ENCODE measurements around the gene JOSD1.

The JOSD1 gene

DNA sequence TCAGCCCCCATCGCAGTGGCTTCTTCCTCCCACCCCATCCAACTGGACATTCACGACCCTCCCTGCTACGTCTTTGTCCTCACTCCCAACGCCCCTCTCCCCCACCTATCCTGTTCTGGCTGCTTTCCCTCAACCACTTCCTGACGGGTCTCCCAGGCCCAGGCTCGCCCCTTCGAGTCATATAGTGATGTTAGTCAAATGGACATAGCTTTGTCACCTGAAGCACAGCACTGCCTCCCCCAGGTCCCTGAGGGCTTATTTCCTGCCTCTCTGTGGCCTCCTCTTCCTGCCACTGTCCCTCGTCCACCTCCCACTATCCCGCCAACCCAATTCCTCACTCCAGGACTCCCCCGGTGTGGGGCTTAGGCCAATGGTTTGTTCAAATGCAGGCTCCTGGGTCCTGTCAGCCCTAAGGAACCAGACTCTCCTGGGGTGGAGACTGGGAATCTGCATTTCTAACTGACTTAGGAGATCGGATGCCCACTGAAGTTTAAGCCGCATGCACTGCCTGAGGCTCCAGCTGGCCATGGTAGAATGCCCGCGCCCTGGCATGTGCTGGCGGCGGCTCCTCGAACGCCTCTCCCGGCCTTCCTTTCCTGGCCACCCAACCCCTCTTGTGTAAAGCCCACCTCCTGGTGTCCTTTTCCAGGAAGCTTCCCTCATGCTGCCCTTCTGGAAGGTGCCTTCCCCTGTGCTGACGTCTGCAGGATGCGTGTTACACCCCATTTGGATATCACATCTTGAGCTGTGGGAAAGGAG, 36.7 kb upstream of the JOSD1 start:
- Mint-ChIP-seq H3K4me3 (no peak overlapping the region), H3K36me3 (ENCODE audit: low read depth) (peaks cover 100% of the 10 kb centered on the region), H3K9me3 (no peaks in the 10 kb centered on the region), H3K27ac (peak overlapping the region; percentile 32), H3K27me3 (no peaks in the 10 kb centered on the region), H3K4me1 (ENCODE audit: low read depth) (peaks cover 9% of the 10 kb centered on the region)
- intact Hi-C loops (cut with micrococcal nuclease), result no loop called here

DNA sequence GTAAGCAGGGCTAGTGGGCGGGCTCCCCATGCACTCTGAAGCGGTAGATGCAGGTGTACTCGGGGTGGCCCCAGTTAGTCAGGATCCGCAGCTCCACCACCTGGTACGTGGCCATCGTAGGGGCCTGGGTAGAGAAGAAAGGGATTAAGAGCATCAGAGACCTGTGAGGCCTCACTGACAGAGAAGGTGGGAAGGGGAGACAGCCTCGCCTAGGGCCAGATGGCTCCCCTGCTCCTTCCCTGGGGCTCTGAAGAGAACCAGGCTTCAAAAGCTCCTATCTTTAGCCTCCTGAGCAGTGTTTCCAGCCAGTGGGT, 35.5 kb upstream of the JOSD1 start:
- intact Hi-C loops (cut with micrococcal nuclease), result no loop called here
- Mint-ChIP-seq H3K27ac (no peak overlapping the region), H3K9me3 (no peaks in the 10 kb centered on the region), H3K27me3 (no peaks in the 10 kb centered on the region), H3K4me3 (no peak overlapping the region), H3K36me3 (ENCODE audit: low read depth) (peaks cover 100% of the 10 kb centered on the region), H3K4me1 (ENCODE audit: low read depth) (peaks cover 9% of the 10 kb centered on the region)

DNA sequence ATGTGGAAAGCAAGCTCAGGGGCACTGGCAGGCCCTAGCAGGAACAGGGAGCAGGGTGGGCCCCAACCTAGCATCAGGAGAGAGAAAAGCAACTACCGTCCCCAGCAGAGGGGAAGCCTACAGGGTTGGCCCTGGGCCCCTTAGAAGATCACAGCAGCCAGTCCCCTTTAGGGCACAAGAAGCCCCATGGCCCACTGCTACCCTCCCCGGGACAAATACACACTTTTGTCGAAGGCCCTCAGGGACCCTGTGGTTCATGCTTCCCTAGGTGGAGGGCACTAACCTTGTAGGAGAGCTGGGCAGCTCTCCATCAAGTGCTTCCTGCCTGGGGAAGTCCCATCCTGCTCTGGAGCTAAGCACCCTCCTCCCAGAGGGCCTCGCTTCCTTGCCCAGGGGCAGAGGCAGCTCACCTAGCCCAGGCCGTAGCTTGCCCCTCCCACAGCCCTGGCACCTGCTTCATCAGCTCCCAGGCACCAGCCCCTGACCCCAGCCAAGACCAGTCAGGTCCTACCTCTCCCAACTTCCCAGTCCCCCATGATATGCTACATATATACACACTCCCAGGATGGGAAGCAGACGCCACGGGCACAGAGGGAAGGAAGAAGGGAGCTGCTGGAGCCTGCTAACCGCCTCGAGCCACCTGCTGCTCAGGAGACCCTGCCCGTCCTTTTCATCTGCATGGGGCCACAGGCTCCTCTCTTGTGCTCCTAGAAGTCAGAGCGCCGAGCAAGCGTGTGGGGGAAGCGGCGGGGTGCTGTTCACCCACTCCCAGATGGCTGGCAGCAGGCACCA, 34.9 kb upstream of the JOSD1 start:
- no peak overlapping the region for H3K4me3 Mint-ChIP-seq
- peaks cover 100% of the 10 kb centered on the region for H3K36me3 Mint-ChIP-seq (ENCODE audit: low read depth)
- H3K27ac Mint-ChIP-seq, result no peak overlapping the region
- intact Hi-C loops (cut with micrococcal nuclease), result no loop called here
- peaks cover 9% of the 10 kb centered on the region for H3K4me1 Mint-ChIP-seq (ENCODE audit: low read depth)
- no peaks in the 10 kb centered on the region for H3K9me3 Mint-ChIP-seq
- H3K27me3 Mint-ChIP-seq, result no peaks in the 10 kb centered on the region

DNA sequence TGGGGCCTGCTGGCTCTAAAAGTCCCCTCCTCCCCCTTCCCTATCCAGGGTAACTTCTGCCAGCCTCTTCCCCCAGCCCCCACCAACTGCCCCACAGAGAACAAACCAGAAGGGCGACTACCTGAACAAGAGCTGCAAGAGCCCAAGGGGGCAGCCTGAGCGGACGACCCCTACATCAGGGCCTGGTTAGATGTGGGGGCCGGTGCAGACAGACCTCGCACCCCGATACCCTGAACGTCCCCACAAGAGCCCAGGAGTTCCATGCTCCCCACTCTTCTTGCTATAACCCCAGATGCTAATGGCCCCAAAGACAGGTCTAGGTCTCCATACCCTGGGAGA, 34.4 kb upstream of the JOSD1 start:
- Mint-ChIP-seq H3K4me1 (ENCODE audit: low read depth) (peaks cover 9% of the 10 kb centered on the region), H3K9me3 (no peaks in the 10 kb centered on the region), H3K36me3 (ENCODE audit: low read depth) (peaks cover 100% of the 10 kb centered on the region), H3K27ac (no peak overlapping the region), H3K27me3 (no peaks in the 10 kb centered on the region), H3K4me3 (no peak overlapping the region)
- intact Hi-C loops (cut with micrococcal nuclease), result no loop called here

DNA sequence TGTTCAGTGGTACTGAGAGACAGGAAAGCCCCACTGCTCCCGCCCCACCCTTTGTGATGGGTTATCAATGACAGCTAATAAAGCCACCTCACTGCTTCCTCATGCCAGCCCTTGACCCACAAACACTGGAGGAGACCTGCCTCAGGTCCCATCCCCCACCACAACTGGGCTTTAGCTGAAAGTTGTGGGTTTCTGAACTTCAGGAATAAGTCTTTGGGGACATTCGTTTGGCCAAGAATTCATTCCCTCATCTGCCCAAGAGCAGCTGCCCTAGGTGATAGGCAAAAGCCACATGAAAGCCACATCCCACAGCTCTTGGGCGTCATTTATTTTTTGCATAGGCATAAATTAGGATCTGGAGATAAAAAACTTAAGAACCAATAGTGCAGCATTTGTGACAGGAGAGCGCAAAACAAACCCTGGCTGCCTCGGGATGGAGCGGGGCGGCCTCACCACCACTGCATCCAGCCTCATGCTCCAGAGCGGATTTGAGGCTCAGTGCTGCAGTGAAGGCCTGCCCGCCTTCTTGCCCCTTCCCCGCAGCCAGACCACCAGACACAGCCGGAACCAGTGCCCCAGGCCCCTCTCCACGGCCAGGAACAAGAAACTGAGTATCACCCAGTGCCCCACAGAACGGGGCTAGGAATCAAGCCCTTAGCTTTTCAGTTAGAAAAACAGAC, 33.8 kb upstream of the JOSD1 start:
- Mint-ChIP-seq H3K4me3 (no peak overlapping the region), H3K27me3 (no peaks in the 10 kb centered on the region), H3K36me3 (ENCODE audit: low read depth) (peaks cover 100% of the 10 kb centered on the region), H3K9me3 (no peaks in the 10 kb centered on the region), H3K27ac (no peak overlapping the region), H3K4me1 (ENCODE audit: low read depth) (peaks cover 9% of the 10 kb centered on the region)
- intact Hi-C loops (cut with micrococcal nuclease), result no loop called here

DNA sequence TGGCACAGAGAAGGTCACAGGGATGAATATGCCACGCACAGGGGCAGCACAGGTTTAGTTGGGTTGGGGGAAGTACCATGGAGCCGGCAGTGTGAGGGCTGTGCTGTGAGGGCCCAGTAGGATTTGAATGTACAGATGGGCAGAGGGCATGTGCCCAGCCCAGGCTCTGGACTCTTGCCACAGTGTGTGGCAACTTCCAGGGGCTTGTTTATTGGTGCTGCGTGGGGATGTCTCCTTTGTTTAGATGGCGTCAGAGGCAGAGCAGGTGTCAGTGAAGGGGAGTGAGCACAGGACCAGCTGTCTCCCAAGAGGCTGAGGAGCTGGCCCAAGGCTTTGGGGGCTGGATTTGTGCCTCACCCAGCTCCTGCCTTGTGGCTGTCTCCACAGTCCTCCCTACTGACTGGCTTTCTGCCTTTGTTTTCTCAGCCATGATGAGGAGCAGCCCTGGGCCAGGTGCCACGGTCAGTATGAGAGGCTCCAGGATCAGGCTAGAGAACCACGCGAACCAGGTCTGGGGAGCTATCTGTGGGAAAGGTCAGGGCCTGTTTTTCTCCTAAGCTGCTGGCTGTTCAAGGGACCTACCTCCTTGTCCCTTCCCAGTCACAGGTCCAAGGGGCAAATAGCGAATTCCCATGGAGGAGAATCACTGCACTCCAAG, 33.1 kb upstream of the JOSD1 start:
- Mint-ChIP-seq H3K27ac (no peak overlapping the region), H3K9me3 (no peaks in the 10 kb centered on the region), H3K4me3 (no peak overlapping the region), H3K4me1 (ENCODE audit: low read depth) (peaks cover 9% of the 10 kb centered on the region), H3K36me3 (ENCODE audit: low read depth) (peaks cover 100% of the 10 kb centered on the region), H3K27me3 (no peaks in the 10 kb centered on the region)
- intact Hi-C loops (cut with micrococcal nuclease), result no loop called here

DNA sequence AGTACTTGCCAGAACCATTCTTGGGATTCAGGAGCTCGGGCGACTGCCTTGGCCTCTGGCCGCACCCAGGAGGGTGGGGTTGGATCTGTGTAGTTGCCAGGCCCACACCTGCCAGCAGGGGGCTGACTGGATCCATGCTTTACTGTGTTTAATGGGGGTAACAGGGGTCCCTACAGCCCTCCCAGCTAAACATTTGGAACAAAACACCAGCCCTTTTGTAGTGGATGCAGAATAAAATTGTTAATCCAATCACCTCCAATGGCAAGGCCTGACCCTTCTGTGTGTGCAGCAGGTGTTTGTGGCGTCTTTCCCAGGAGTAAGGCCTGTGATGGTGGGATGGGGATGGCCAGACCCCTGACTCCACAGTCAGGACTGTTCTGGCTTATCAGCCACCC, 32.6 kb upstream of the JOSD1 start:
- Mint-ChIP-seq H3K36me3 (ENCODE audit: low read depth) (peaks cover 100% of the 10 kb centered on the region), H3K27me3 (no peaks in the 10 kb centered on the region)

DNA sequence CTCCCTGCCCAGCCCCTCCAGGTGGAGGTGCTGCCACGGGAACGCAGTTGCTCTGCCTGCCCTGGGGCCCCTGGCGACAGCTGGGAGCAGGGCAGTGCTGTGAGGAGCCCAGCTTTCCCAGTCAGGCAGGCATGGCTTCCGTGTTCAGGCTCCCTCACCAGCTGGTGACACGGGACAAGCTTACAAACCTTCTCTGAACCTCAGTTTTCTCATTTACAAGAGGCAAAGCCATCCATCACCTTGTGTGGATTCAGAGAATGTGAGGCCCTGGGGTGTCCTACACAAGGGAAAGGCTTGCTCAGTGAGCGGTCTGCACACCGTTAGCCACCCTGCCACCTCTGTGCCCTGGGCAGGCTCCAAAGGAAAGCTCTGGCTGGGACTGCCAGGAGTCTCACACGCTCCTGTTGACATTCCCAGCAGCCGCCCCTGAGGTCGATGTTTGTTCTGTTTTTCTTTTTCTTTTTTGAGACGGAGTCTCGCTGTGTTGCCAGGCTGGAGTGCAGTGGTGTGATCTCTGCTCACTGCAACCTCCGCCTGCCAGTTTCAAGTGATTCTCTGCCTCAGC, 31.6 kb upstream of the JOSD1 start:
- intact Hi-C loops (cut with micrococcal nuclease), result no loop called here
- peaks cover 9% of the 10 kb centered on the region for H3K4me1 Mint-ChIP-seq (ENCODE audit: low read depth)
- no peaks in the 10 kb centered on the region for H3K9me3 Mint-ChIP-seq
- no peaks in the 10 kb centered on the region for H3K27me3 Mint-ChIP-seq
- H3K27ac Mint-ChIP-seq, result no peak overlapping the region
- H3K36me3 Mint-ChIP-seq (ENCODE audit: low read depth), result peaks cover 100% of the 10 kb centered on the region
- H3K4me3 Mint-ChIP-seq, result no peak overlapping the region

More for the DNA sequence above, 32.6 kb upstream of the JOSD1 start:
- Mint-ChIP-seq H3K4me1 (ENCODE audit: low read depth) (peaks cover 9% of the 10 kb centered on the region), H3K4me3 (no peak overlapping the region), H3K27ac (no peak overlapping the region), H3K9me3 (no peaks in the 10 kb centered on the region)
- intact Hi-C loops (cut with micrococcal nuclease), result no loop called here

DNA sequence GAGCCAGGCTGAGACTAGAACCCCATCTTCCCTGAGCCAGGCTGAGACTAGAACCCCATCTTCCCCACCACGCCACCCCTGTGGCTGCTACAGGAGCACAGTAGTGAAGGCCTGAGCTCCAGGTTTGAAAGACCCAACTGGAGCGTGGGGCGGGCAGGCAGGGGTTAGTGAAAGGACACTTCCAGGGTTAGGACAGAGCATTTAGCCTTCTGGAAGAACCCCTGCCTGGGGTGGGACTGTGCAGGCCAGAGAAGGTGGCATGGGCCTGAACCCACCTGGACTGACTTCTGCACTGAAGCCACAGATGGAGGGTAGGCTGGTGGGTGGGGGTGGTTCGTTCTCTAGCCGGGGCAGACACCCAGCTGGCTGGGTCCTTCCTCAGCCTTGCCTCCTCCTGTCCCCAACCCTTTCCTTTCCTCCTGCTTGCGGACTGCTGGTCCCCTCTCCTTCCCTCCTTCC, 31.0 kb upstream of the JOSD1 start:
- no peaks in the 10 kb centered on the region for H3K27me3 Mint-ChIP-seq
- H3K36me3 Mint-ChIP-seq (ENCODE audit: low read depth), result peaks cover 100% of the 10 kb centered on the region
- H3K4me3 Mint-ChIP-seq, result no peak overlapping the region
- intact Hi-C loops (cut with micrococcal nuclease), result no loop called here
- peaks cover 9% of the 10 kb centered on the region for H3K4me1 Mint-ChIP-seq (ENCODE audit: low read depth)
- no peak overlapping the region for H3K27ac Mint-ChIP-seq
- H3K9me3 Mint-ChIP-seq, result no peaks in the 10 kb centered on the region

DNA sequence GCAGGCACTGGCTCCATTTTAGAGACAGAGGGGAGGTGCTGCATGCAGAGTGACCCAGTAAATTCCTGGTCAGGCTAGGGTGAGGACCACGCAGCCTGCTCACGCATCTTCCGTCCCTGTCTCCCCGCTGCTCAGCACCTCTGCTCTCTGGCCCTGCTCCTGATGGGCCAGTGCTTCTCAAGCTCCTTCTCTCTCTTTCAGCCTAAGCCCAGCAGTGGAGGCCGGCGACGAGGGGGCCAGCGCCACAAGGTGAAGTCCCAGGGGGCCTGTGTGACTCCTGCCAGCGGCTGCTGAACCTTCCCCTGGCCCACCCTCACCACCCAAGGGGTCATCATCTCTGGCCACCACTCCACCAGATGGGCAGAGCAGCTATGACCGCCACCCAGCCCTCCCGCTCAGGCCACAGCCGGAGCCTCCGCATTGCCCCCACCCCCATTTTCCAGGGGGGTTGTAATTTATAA, 29.7 kb upstream of the JOSD1 start:
- Mint-ChIP-seq H3K9me3 (no peaks in the 10 kb centered on the region), H3K27ac (no peak overlapping the region), H3K36me3 (ENCODE audit: low read depth) (peaks cover 100% of the 10 kb centered on the region), H3K4me3 (no peak overlapping the region), H3K27me3 (no peaks in the 10 kb centered on the region), H3K4me1 (ENCODE audit: low read depth) (peaks cover 9% of the 10 kb centered on the region)
- intact Hi-C loops (cut with micrococcal nuclease), result no loop called here

DNA sequence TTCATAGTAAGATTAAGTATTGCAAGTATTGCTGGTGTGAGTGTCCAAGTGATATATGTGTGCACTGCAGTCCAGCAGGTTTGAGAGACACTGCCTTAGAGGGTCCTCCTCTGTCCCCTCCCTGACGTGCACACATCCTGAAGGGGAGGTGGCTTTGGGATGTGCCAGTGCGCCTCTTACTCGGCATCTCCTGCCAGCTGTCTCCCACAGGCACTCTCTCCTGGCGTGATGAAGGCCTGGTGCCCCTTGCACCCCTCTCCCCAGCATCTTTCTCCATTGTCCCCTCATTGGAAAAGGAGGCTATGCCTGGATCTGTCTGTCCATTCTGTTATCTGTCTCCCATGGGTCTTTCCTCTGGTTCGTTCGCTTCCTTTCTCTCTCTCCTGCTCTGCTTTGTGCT, 29.2 kb upstream of the JOSD1 start:
- Mint-ChIP-seq H3K9me3 (no peaks in the 10 kb centered on the region), H3K4me1 (ENCODE audit: low read depth) (peaks cover 9% of the 10 kb centered on the region), H3K27me3 (no peaks in the 10 kb centered on the region), H3K27ac (no peak overlapping the region), H3K4me3 (no peak overlapping the region), H3K36me3 (ENCODE audit: low read depth) (peaks cover 100% of the 10 kb centered on the region)
- intact Hi-C loops (cut with micrococcal nuclease), result no loop called here

DNA sequence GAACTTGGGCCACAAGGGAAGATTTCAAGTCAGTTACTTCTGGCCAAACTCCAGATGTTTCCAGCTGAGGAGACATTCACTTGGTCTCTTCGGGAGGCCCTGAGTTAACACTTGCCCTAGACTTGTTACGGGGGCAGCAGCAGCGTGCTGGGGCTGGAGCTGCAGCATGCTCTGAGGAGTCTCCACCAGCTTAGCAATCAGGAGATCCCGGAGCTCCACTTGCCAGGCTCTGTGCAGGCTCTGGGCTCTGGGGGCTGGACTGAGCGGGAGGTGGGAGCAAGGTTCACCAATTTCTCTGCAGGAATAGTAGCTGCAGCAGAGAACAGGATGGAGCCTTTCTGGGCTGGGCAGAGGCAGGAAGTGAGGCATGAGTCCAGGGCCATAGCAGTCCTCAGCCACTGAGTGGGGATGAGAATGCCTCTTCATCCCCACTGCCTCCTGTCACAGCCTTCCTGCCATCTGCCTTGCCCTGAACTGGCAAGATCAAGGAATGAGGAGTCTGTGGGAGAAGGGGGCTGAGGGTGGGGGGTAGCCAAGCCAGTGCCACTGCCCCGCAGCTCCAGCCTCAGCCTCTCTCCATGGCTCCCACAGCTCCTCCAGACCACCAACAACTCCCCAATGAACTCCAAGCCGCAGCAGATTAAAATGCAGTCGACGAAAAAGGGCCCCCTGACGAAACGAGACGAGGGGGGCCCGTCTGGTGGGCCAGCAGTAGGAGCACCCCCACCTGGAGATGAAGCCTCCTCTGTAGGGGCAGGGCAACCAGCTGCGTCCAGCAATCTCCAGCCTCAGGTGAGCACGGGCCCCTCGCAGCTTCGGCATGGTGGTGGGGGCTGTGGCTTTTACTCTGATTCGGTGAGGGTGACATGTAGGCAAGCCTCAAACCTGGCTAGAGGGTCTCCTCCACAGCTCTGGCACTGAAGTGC, 28.4 kb upstream of the JOSD1 start:
- H3K9me3 Mint-ChIP-seq, result no peaks in the 10 kb centered on the region
- H3K27me3 Mint-ChIP-seq, result no peaks in the 10 kb centered on the region
- H3K4me3 Mint-ChIP-seq, result no peak overlapping the region
- intact Hi-C loops (cut with micrococcal nuclease), result no loop called here
- H3K36me3 Mint-ChIP-seq (ENCODE audit: low read depth), result peaks cover 100% of the 10 kb centered on the region
- no peak overlapping the region for H3K27ac Mint-ChIP-seq
- H3K4me1 Mint-ChIP-seq (ENCODE audit: low read depth), result peaks cover 9% of the 10 kb centered on the region
